Lung microvascular endothelial cell (primary cell): ENCODE results near the gene CDRT4. TPM values are rescaled to one million over a fixed set of nuclear protein-coding genes. Genes with fewer than 3 reads are reported as not detected.

Source experiments
- DNase-seq, 2 donors: peaks; one replicate each; pipeline versions ENCODE4 v3.0.0 to v3.0.0-alpha.2; 2010; ENCODE audit warnings: low read depth in 2 of 2
- total RNA-seq: library from RNA; depleted of rRNA; stranded (reverse); fragments of >200 nt; gene quantifications from 2 replicates; pipeline ENCODE4 v1.2.1, GENCODE V29; 2014

CDRT4 gene
- total RNA-seq, 1 donor from 2014 or later: 2.0 TPM

- no peak for DNase-seq
Measured at GRCh38 chr17:15432807-15433611, 34.4 kb downstream of the CDRT4 start.

GRCh38 chr17:15431766-15432165 is 35.7 kb downstream of the CDRT4 start:
- DNase-seq: no peak

- no peak for DNase-seq
Measured at GRCh38 chr17:15431196-15431595, 36.2 kb downstream of the CDRT4 start.

- no peak for DNase-seq
Measured at GRCh38 chr17:15424521-15424920, 42.9 kb downstream of the CDRT4 start.

- DNase-seq: no peak
Measured at GRCh38 chr17:15422392-15422965, 44.9 kb downstream of the CDRT4 start.

- DNase-seq: no peak
Measured at GRCh38 chr17:15418781-15419180, 48.6 kb downstream of the CDRT4 start.

GRCh38 chr17:15414532-15415306 is 52.7 kb downstream of the CDRT4 start:
- DNase-seq: no peak

- DNase-seq: no peak
Measured at GRCh38 chr17:15413101-15413771, 54.2 kb downstream of the CDRT4 start.

GRCh38 chr17:15412606-15413005 is 54.8 kb downstream of the CDRT4 start:
- no peak for DNase-seq

- DNase-seq: no peak
Measured at GRCh38 chr17:15411384-15412198, 55.8 kb downstream of the CDRT4 start.

GRCh38 chr17:15409721-15410250 is 57.6 kb downstream of the CDRT4 start:
- no peak for DNase-seq

- DNase-seq: no peak
Measured at GRCh38 chr17:15408803-15409202, 58.6 kb downstream of the CDRT4 start.

- peak; percentile 22 to 53 for DNase-seq
Measured at GRCh38 chr17:15406081-15406480, 61.3 kb downstream of the CDRT4 start.

GRCh38 chr17:15405058-15405415 is 62.4 kb downstream of the CDRT4 start:
- no peak for DNase-seq

GRCh38 chr17:15404106-15405057 is 63.0 kb downstream of the CDRT4 start:
- DNase-seq: no peak

- no peak for DNase-seq
Measured at GRCh38 chr17:15403276-15403939, 64.0 kb downstream of the CDRT4 start.

GRCh38 chr17:15399443-15399842 is 68.0 kb downstream of the CDRT4 start:
- DNase-seq: no peak

GRCh38 chr17:15398736-15399331 is 68.6 kb downstream of the CDRT4 start:
- peak; percentile 8 to 64 for DNase-seq

- DNase-seq: peak; percentile 65 to 76
Measured at GRCh38 chr17:15398291-15398690, 69.1 kb downstream of the CDRT4 start.
